Measurements from ENCODE around the gene SEC31B. TPM values are rescaled to one million over a fixed set of nuclear protein-coding genes. Genes with fewer than 3 reads are reported as not detected.

The SEC31B gene
- total and polyA plus RNA-seq, 2 of the 8 experiments (the other 6 are each of a cell fraction or from before 2014, with no cell fraction given), result 4.1 to 5.3 TPM

DNA sequence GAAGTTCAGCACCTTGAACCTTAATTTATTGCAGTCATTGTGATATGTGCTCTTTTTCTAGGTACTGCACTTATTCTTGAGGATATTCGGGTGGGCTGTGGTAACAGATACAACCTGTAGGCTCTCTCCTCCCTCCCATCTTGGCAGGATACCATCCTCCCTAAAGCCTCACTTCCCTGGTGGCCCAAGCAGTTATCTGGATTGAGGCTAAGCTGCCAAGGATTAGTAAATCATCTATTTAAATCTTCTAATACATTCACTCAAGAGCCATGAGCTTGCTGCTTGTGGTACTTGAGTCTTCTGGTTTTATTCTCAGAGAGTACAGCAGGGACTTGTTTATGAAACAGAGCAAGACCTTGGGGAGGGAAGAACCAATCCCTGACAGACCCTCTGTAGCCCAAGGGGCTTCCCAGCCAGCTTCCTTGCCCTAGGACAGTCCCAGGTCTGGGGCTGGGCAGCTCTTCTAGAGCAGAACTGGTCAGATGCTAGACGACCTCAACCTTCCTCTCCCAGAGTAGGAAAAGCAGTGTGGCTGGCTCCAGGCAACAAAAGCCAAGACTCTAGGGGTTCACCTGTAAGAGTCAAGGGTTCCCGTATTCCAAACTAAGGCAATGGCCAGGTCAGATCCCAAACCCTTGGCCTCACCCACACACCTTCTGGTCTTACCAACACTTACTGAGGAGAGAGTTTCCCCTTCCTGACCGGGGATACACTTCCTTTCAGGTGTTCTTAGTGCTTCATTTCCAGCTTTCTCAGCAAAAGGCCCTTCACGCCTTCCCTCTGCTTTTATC is 35.6 kb downstream of the SEC31B start:
- no peak overlapping the region for H3K14ac ChIP-seq (ENCODE audit: insufficient read length)
- no peak overlapping the region for H3K18ac ChIP-seq (ENCODE audit: extremely low read depth, low read length)
- ChIA-PET POLR2A (ENCODE audit: partially characterized antibody) (interaction anchor here (1.1 to 2.1 kb wide), 3 partner anchors 8 to 71 kb away, joined by 3 to 5 read pairs (median 3); no protein-coding TSS in a partner anchor), CTCF (ENCODE audit: partially characterized antibody) (interaction anchor here (1.0 to 10.7 kb wide), 13 partner anchors 9 to 245 kb away, joined by 3 to 163 read pairs (median 10); partner anchors contain the start of genes SEC31B and WNT8B)
- H3K4ac ChIP-seq (replicated peaks; ENCODE audit: insufficient read length, low read depth, low read length), result no peak overlapping the region
- DNase-seq (ENCODE audit: low read depth in 1 of 2, low spot score in 2 of 2), result no peak
- no peak overlapping the region for H4K91ac ChIP-seq (replicated peaks; ENCODE audit: insufficient read length, low read length)
- no peak overlapping the region for H2AK5ac ChIP-seq (ENCODE audit: low read depth, low read length)
- H3K36me3 ChIP-seq (ENCODE audit: control insufficient read depth in 2 of 4, insufficient read depth in 4 of 4, low read length in 3 of 4), result peaks cover 0 to 10% (median 3%) of the 10 kb centered on the region in 4 experiments; a peak in 4 of 8 replicates
- peaks cover 11% of the 10 kb centered on the region for H3K23me2 ChIP-seq (ENCODE audit: low read depth, low read length)
- H3K23ac ChIP-seq (ENCODE audit: insufficient read length), result no peak overlapping the region
- H3K9ac ChIP-seq (replicated peaks in 1 of 4; ENCODE audit: extremely low read depth in 1 of 4, low read depth in 3 of 4, low read length in 3 of 4), result no peak overlapping the region
- 79% methylated on average over 5 of the region's 5 CpGs; no CpG with 5 or more reads in 1 of the 2 experiments for WGBS, 2 experiments (ENCODE audit: extremely low coverage in 1 of 2, insufficient coverage in 1 of 2, insufficient read length in 1 of 2, insufficient replicate concordance in 2 of 2, low coverage in 1 of 2, low lambda C conversion rate in 2 of 2, missing lambda C conversion rate in 1 of 2)
- peaks cover 21 to 27% of the 10 kb centered on the region in 2 experiments for H4K20me1 ChIP-seq (replicated peaks in 1 of 2; ENCODE audit: control insufficient read depth in 1 of 2, insufficient read depth in 2 of 2, low read length in 2 of 2)
- H3K9me3 ChIP-seq (ENCODE audit: insufficient read depth in 2 of 2, low read depth in 1 of 2, low read length in 1 of 2), result no peaks in the 10 kb centered on the region
- H3K79me1 ChIP-seq (ENCODE audit: low read depth, low read length), result 0 out of 2 replicates have a peak, but pooled peaks cover 2% of the 10 kb centered on the region
- H3K27ac ChIP-seq (ENCODE audit: low read depth, low read length), result no peak overlapping the region
- H3K4me3 ChIP-seq (ENCODE audit: extremely low read depth in 1 of 4, insufficient read depth in 2 of 4, low read depth in 3 of 4, low read length in 4 of 4), result no peak overlapping the region
- H3K27me3 ChIP-seq (replicated peaks in 1 of 4; ENCODE audit: control insufficient read depth in 3 of 4, extremely low read depth in 1 of 4, insufficient read depth in 3 of 4, low read length in 3 of 4), result peaks cover 83 to 93% (median 91%) of the 10 kb centered on the region in 4 experiments
- no peak overlapping the region for H2BK5ac ChIP-seq (ENCODE audit: low read depth, low read length)
- no peak overlapping the region for H3K56ac ChIP-seq (replicated peaks; ENCODE audit: insufficient read length, low read depth, low read length)
- H2BK15ac ChIP-seq (ENCODE audit: low read length), result no peak overlapping the region
- FAIRE-seq, result no peak
- H3K4me2 ChIP-seq (ENCODE audit: insufficient read depth in 1 of 2, low read depth in 2 of 2, low read length in 2 of 2), result no peak overlapping the region; a peak in 1 of 4 replicates
- no peaks in the 10 kb centered on the region for H3K79me2 ChIP-seq (ENCODE audit: control insufficient read depth in 1 of 2, insufficient read depth in 2 of 2, low read length in 2 of 2)
- no peak overlapping the region for H2BK12ac ChIP-seq (ENCODE audit: low read depth, low read length)
- no peak overlapping the region for H2BK120ac ChIP-seq (replicated peaks; ENCODE audit: low read depth, low read length)
- no peak overlapping the region for H2BK20ac ChIP-seq (ENCODE audit: low read length)
- H3K4me1 ChIP-seq (replicated peaks in 1 of 4; ENCODE audit: control insufficient read depth in 3 of 4, insufficient read depth in 4 of 4, low read length in 3 of 4), result peaks cover 15 to 29% (median 21%) of the 10 kb centered on the region in 4 experiments
- H4K5ac ChIP-seq (ENCODE audit: insufficient read length, low read depth, low read length), result no peak overlapping the region
- no peak overlapping the region for H4K8ac ChIP-seq (ENCODE audit: extremely low read depth, insufficient read depth, low read length)
- no peak overlapping the region for H2AFZ ChIP-seq (ENCODE audit: low read length)
- TF ChIP-seq TAF7 (optimal IDR thresholded peaks at IDR 0.05; ENCODE audit: borderline replicate concordance, low read depth, low read length) (no peak), SRF (IDR thresholded peaks at IDR 0.05; ENCODE audit: low read depth, low read length) (no peak), EP300 (IDR thresholded peaks at IDR 0.05; ENCODE audit: borderline replicate concordance in 1 of 2, low read depth in 2 of 2, low read length in 2 of 2) (no peak), CBX8 (IDR thresholded peaks at IDR 0.05; ENCODE audit: borderline replicate concordance, low read depth, low read length) (no peak), YY1 (IDR thresholded peaks at IDR 0.05; ENCODE audit: low read depth, low read length) (no peak), HDAC2 (IDR thresholded peaks at IDR 0.05; ENCODE audit: borderline replicate concordance in 1 of 2, low read depth in 2 of 2, low read length in 2 of 2) (no peak), CHD1 (IDR thresholded peaks at IDR 0.05; ENCODE audit: low read depth, low read length) (no peak), CHD2 (IDR thresholded peaks at IDR 0.05; ENCODE audit: low read length) (no peak)
- TF ChIP-seq, protein P1, sequence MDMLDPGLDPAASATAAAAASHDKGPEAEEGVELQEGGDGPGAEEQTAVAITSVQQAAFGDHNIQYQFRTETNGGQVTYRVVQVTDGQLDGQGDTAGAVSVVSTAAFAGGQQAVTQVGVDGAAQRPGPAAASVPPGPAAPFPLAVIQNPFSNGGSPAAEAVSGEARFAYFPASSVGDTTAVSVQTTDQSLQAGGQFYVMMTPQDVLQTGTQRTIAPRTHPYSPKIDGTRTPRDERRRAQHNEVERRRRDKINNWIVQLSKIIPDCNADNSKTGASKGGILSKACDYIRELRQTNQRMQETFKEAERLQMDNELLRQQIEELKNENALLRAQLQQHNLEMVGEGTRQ (IDR thresholded peaks at IDR 0.05; ENCODE audit: low read length), result no peak
- TF ChIP-seq, protein P2, sequence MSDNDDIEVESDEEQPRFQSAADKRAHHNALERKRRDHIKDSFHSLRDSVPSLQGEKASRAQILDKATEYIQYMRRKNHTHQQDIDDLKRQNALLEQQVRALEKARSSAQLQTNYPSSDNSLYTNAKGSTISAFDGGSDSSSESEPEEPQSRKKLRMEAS (IDR thresholded peaks at IDR 0.05), result no peak

Data from H1 (cell line).